Measurements from ENCODE around the gene KCNQ2. TPM values are rescaled to one million over a fixed set of nuclear protein-coding genes. Genes with fewer than 3 reads are reported as not detected.
"Not testable (repeated sequence)": the region's sequence is repeated elsewhere in the genome, so short reads cannot be mapped to it uniquely, and the experiment has no call there.

Gene KCNQ2
- total and polyA plus RNA-seq, 10 donors, result 0.13 to 3.5 (median 0.45) TPM; not detected in 2

GRCh38 chr20:63381781-63382431, 90.5 kb downstream of the KCNQ2 start:
- Histone ChIP-seq H3K27ac (no peak overlapping the region), H3K4me3 (no peak overlapping the region), H3K9me3 (peaks cover 0 to 27% (median 21%) of the 10 kb centered on the region in 8 donors), H3K36me3 (no peaks in the 10 kb centered on the region), H3K27me3 (replicated peaks in 1 of 7) (peaks cover 0 to 79% (median 18%) of the 10 kb centered on the region in 7 donors), H3K4me1 (peaks cover 0 to 13% (median 0%) of the 10 kb centered on the region in 6 donors)
- WGBS, 5 donors, result 20 to 25% (median 22%) methylated on average over 21 to 22 of the region's 22 CpGs
- DNase-seq, result no peak
- intact Hi-C loops (cut with DNase I; ENCODE audit: low total_unique reads), result loop anchor here (5.0 kb wide), 1 partner anchor 70 kb away; no protein-coding TSS in a partner anchor
- TF ChIP-seq POLR2AphosphoS5 (IDR thresholded peaks at IDR 0.05) (no peak), POLR2A (IDR thresholded peaks at IDR 0.05) (no peak), CTCF (IDR thresholded peaks at IDR 0.05 in 8 of 11, conservative IDR thresholded peaks at IDR 0.05 in 3 of 11) (peak; percentile 54 to 93 (median 84))

- intact Hi-C loops (cut with DNase I; ENCODE audit: low total_unique reads), result loop anchor here (5.0 kb wide), 1 partner anchor 68 kb away; no protein-coding TSS in a partner anchor
- H3K27me3 ChIP-seq (replicated peaks in 1 of 7), result peaks cover 0 to 94% (median 22%) of the 10 kb centered on the region in 7 donors
- peaks cover 0 to 13% (median 0%) of the 10 kb centered on the region in 6 donors for H3K4me1 ChIP-seq
- peaks cover 0 to 12% (median 10%) of the 10 kb centered on the region in 8 donors for H3K9me3 ChIP-seq
- 88 to 94% (median 89%) methylated on average over 14 to 21 of the region's 21 CpGs for WGBS, 5 donors
- no peaks in the 10 kb centered on the region for H3K36me3 ChIP-seq
- no peak overlapping the region for H3K4me3 ChIP-seq
- TF ChIP-seq POLR2A (IDR thresholded peaks at IDR 0.05) (no peak), CTCF (IDR thresholded peaks at IDR 0.05 in 8 of 11, conservative IDR thresholded peaks at IDR 0.05 in 3 of 11) (no peak), POLR2AphosphoS5 (IDR thresholded peaks at IDR 0.05) (no peak)
- H3K27ac ChIP-seq, result no peak overlapping the region
- DNase-seq, result no peak
Measured at GRCh38 chr20:63380346-63380870, 92.0 kb downstream of the KCNQ2 start.

- 76 to 89% (median 87%) methylated on average over 8 to 9 of the region's 9 CpGs for WGBS, 5 donors
- intact Hi-C loops (cut with DNase I; ENCODE audit: low total_unique reads), result loop anchor here (5.0 kb wide), 1 partner anchor 68 kb away; no protein-coding TSS in a partner anchor
- DNase-seq, H3K4me3 ChIP-seq, H3K9me3 ChIP-seq, H3K27ac ChIP-seq, H3K36me3 ChIP-seq: not testable (repeated sequence)
- Histone ChIP-seq H3K27me3 (replicated peaks in 1 of 7) (peaks cover 0 to 95% (median 22%) of the 10 kb centered on the region in 7 donors), H3K4me1 (peaks cover 0 to 13% (median 0%) of the 10 kb centered on the region in 6 donors)
Measured at GRCh38 chr20:63379872-63380271, 92.6 kb downstream of the KCNQ2 start.

GRCh38 chr20:63379296-63379695, 93.2 kb downstream of the KCNQ2 start:
- no peak overlapping the region for H3K27ac ChIP-seq
- no peak for DNase-seq
- no peaks in the 10 kb centered on the region for H3K36me3 ChIP-seq
- H3K9me3 ChIP-seq, result peaks cover 0 to 1% (median 0%) of the 10 kb centered on the region in 8 donors
- H3K4me1 ChIP-seq, result peaks cover 0 to 13% (median 0%) of the 10 kb centered on the region in 6 donors
- H3K27me3 ChIP-seq (replicated peaks in 1 of 7), result peaks cover 0 to 98% (median 26%) of the 10 kb centered on the region in 7 donors
- TF ChIP-seq CTCF (IDR thresholded peaks at IDR 0.05 in 8 of 11, conservative IDR thresholded peaks at IDR 0.05 in 3 of 11) (no peak), POLR2A (IDR thresholded peaks at IDR 0.05) (no peak), POLR2AphosphoS5 (IDR thresholded peaks at IDR 0.05) (no peak)
- intact Hi-C loops (cut with DNase I; ENCODE audit: low total_unique reads), result no loop called here
- no peak overlapping the region for H3K4me3 ChIP-seq
- 77 to 88% (median 84%) methylated on average over 8 to 11 of the region's 11 CpGs for WGBS, 5 donors

All from spleen (tissue), 11 donors.